ENCODE results near the gene SOWAHA.
A peak's percentile ranks its signal among the peaks of the same experiment; 100 is the strongest.

The SOWAHA gene

GRCh38 chr5:132816554-132816953 lies 3.5 kb downstream of the SOWAHA start:
- TF ChIP-seq ZFX (IDR thresholded peaks at IDR 0.05) (no peak), CTCF (conservative IDR thresholded peaks at IDR 0.05) (no peak)
- no peak overlapping the region for H3K27ac ChIP-seq

DNA sequence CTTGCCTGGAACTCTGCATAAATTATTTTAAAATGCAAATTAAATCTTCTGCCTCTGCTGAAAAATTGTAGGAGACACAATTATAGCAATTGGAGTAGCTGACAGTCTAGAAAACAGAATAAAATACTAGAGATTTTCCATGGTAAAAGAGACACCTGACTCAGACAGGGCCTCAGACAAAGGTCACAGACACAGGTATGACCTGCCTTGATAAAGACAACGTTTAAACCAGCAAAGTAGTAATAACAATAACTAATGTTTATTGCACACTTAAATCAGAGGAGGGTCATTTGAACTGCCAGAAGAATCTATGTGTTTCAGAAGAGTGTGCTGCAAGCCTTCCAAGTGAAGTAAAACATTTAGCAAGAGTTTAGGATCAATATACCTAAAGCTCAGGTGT lies 3.9 kb downstream of the SOWAHA start:
- TF ChIP-seq CTCF (conservative IDR thresholded peaks at IDR 0.05), result no peak
- no peak overlapping the region for H3K27ac ChIP-seq

DNA sequence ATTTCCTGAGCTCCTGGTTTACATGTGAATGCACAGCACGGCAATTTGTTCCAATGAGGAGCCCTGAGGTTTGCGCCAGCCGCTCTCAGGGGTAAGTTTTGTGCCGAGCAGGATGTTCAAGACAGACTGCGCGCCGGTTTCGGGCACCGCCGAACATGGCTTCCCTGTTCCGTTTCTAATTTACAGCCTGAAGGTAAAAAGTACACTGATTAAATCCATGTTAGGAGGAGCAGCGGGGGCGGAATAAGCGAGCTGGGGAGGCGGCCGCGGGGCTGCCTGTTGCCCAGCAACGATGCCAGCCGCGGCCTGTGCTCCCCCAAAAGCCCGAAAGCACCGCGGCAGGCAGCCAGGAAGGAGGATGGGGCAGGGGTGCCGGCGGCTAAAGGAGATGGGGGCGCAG lies 6.4 kb downstream of the SOWAHA start:
- TF ChIP-seq CTCF (conservative IDR thresholded peaks at IDR 0.05), result no peak
- TF ChIP-seq ZFX (IDR thresholded peaks at IDR 0.05), result no peak

GRCh38 chr5:132820162-132820754 lies 7.2 kb downstream of the SOWAHA start:
- no peak overlapping the region for H3K27ac ChIP-seq
- TF ChIP-seq ZFX (IDR thresholded peaks at IDR 0.05) (no peak), CTCF (conservative IDR thresholded peaks at IDR 0.05) (peak; percentile 94)

More for the DNA sequence above, 6.4 kb downstream of the SOWAHA start:
- H3K27ac ChIP-seq, result no peak overlapping the region

GRCh38 chr5:132821350-132821749 lies 8.2 kb downstream of the SOWAHA start:
- no peak for TF ChIP-seq CTCF (conservative IDR thresholded peaks at IDR 0.05)
- TF ChIP-seq ZFX (IDR thresholded peaks at IDR 0.05), result no peak

DNA sequence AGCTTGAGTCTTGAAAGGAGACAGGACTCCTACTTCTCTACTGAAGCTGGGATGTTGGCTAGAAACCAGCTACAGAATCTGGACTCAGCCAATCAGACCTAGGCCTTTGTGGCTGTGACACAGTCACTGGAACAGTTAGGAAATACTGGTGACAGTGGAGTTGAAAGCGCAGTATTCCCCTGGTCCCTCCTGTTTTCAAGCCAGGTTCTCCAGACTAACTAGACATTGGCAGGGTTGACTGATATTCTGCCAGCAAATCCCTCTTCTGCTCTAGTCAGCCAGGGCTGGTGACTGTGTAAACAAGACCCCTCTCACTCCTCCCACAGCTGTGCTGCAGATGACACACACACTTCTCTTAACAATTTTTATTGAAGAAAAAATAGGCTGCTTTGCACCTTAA lies 8.7 kb downstream of the SOWAHA start:
- H3K27ac ChIP-seq, result no peak overlapping the region
- no peak for TF ChIP-seq CTCF (conservative IDR thresholded peaks at IDR 0.05)
- no peak for TF ChIP-seq ZFX (IDR thresholded peaks at IDR 0.05)

More at GRCh38 chr5:132821350-132821749, 8.2 kb downstream of the SOWAHA start:
- H3K27ac ChIP-seq, result no peak overlapping the region

DNA sequence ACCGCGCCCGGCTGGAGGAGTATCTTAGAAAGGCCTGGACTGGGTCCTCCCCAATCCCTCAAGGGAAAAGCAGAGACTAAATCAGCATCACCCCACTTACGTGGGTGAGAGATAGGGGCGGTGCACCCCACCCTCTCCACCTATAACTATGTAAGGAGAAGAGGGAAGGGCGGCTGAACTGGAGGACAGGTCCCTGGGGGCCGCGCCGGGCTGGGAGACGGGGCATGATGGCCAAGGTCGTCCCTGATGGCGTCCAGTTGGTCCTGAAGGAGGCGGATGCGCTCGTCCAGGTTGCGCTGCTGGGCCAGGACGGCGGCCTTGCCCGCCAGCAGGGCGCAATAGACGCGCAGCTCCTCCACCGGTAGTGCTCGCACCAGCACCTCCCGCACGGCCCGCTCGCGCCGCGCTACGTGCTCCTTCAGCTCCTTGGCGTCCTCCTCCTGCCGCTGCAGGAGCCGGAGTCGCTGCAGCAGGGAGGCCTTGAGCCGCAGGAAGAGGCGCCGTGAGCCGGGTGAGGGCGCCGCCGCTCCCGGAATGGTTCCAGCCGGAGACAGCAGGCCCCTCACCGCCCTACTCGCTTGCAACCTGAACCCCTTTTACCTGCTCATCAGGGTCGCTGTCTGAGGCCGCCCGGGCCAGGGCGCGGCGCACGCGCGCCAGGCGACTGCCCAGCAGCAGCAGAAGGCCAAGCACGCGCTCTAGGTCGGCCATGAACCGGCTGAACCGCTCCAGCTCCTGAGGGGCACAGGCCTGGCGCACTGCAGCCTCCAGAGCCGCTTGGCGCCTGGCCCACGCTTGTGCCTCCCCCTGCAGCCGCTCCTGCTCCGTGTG lies 9.8 kb downstream of the SOWAHA start:
- no peak overlapping the region for H3K27ac ChIP-seq
- no peak for TF ChIP-seq ZFX (IDR thresholded peaks at IDR 0.05)
- TF ChIP-seq CTCF (conservative IDR thresholded peaks at IDR 0.05), result no peak

Data from C4-2B (cell line).